BJ (cell line): ENCODE results near the gene SPINK4. TPM values are rescaled to one million over a fixed set of nuclear protein-coding genes. Genes with fewer than 3 reads are reported as not detected.

Experiments used
- CTCF ChIA-PET: fragments of 350-600 bp; formaldehyde crosslinking; extraction: SDS; loops from one replicate; lab custom pipeline; 2021; ENCODE audit warnings: antibody characterized with exemption, inconsistent platforms; lab: Yijun Ruan, JAX
- POLR2A ChIA-PET: fragments of 300-600 bp; sonication (Branson Sonifier 250); formaldehyde crosslinking; extraction: SDS; loops from one replicate; lab custom pipeline; 2021; ENCODE audit warnings: antibody characterized with exemption; lab: Charles Lee
- DNase-seq: peaks from one replicate; pipeline ENCODE4 v3.0.0-alpha.2; 2011; ENCODE audit warnings: low read depth
- H3K27me3 ChIP-seq: 2 replicates; pipeline ENCODE4 v1.6.0; 2011; ENCODE audit warnings: low read length; ENCODE audit not compliant: control insufficient read depth, insufficient read depth
- H3K36me3 ChIP-seq: 2 replicates; pipeline ENCODE4 v1.5.1; 2011; ENCODE audit warnings: low read length; ENCODE audit not compliant: control insufficient read depth, insufficient read depth
- H3K4me3 ChIP-seq: 2 replicates; pipeline ENCODE4 v1.5.1; 2011; ENCODE audit warnings: low read depth, mild to moderate bottlenecking, control low read depth, low read length
- polyA plus RNA-seq: library from polyadenylated mRNA; depleted of rRNA; stranded (reverse); fragments of >200 nt; gene quantifications from 2 replicates; pipeline ENCODE4 v1.2.3, GENCODE V29; 2011
- TF ChIP-seq, protein P1 (sequence below): IDR thresholded peaks from 2 replicates; pipeline ENCODE4 v1.5.1; 2011; ENCODE audit warnings: low read depth, mild to moderate bottlenecking, control low read depth, inconsistent platforms, low read length, moderate library complexity; ENCODE audit not compliant: insufficient read depth

The SPINK4 gene
- polyA plus RNA-seq, 1 experiment: not detected

GRCh38 chr9:33233626-33234342 lies 6.2 kb upstream of the SPINK4 start:
- H3K27me3 ChIP-seq: no peaks in the 10 kb centered on the region; the same call in 1 of the 2 replicates
- no peak overlapping the region for H3K4me3 ChIP-seq
- CTCF ChIA-PET: interaction anchor here (1.6 to 3.8 kb wide), 2 partner anchors 8 to 26 kb away, joined by 5 to 20 read pairs; no protein-coding TSS in a partner anchor
- TF ChIP-seq, protein P1, sequence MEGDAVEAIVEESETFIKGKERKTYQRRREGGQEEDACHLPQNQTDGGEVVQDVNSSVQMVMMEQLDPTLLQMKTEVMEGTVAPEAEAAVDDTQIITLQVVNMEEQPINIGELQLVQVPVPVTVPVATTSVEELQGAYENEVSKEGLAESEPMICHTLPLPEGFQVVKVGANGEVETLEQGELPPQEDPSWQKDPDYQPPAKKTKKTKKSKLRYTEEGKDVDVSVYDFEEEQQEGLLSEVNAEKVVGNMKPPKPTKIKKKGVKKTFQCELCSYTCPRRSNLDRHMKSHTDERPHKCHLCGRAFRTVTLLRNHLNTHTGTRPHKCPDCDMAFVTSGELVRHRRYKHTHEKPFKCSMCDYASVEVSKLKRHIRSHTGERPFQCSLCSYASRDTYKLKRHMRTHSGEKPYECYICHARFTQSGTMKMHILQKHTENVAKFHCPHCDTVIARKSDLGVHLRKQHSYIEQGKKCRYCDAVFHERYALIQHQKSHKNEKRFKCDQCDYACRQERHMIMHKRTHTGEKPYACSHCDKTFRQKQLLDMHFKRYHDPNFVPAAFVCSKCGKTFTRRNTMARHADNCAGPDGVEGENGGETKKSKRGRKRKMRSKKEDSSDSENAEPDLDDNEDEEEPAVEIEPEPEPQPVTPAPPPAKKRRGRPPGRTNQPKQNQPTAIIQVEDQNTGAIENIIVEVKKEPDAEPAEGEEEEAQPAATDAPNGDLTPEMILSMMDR: no peak
- DNase-seq: peak; percentile 38
- no peaks in the 10 kb centered on the region for H3K36me3 ChIP-seq
- POLR2A ChIA-PET: no interaction called here

DNA sequence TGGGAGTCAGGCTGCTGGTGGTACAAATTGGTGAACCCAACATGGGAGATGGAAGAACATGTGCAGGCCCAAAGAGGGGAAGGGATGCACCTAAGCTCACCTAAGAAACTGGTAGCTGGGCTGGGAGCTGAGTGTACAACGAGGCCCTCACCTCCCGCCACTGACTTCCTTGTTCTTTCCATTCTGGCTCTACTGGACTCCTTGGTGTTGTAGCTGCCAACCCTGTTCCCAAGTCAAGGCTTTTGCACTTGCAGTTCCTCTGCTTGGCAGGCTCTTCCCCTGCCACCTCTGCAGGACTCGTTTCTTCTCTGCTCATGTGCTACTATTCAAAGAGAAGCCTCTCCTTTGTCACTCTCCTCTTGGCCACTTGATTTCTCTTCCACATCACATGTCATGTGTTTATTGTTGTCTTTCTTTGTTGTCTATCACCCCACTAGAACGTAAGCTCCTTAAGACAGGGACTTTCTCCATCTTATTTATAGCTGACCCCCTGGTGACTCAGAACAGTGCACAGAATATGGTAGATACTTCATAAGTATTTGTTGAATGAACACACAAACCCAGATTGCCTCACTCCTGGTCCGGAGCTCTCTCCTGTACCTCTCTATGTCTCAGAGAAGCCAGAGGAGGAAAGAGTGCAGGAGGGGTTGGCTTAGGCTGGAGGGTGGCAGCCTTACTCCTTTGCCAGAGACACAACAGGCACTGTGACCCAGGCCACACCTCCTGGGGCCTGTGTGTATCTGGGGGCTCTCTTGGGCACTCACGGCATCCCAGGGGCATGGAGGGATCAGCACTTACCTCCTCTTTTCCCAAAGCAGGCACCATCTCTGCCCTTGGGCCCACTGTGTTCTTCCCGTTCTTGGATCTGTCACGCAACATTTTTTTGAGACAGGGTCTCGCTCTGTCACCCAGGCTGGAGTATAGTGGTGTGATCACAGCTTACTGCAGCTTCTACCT lies 5.2 kb upstream of the SPINK4 start:
- no peaks in the 10 kb centered on the region; the same call in 1 of the 2 replicates for H3K27me3 ChIP-seq
- ChIA-PET CTCF (interaction anchor here (1.6 to 3.8 kb wide), 2 partner anchors 9 to 25 kb away, joined by 5 to 20 read pairs; no protein-coding TSS in a partner anchor), POLR2A (no interaction called here)
- TF ChIP-seq, protein P1: no peak
- no peak overlapping the region for H3K4me3 ChIP-seq
- H3K36me3 ChIP-seq: no peaks in the 10 kb centered on the region
- DNase-seq: no peak

GRCh38 chr9:33236571-33236970 lies 3.4 kb upstream of the SPINK4 start:
- ChIA-PET POLR2A (no interaction called here), CTCF (interaction anchor here (0.5 to 3.8 kb wide), 5 partner anchors 8 to 76 kb away, joined by 3 to 20 read pairs (median 3); no protein-coding TSS in a partner anchor)
- Histone ChIP-seq H3K27me3 (no peaks in the 10 kb centered on the region; the same call in 1 of the 2 replicates), H3K36me3 (no peaks in the 10 kb centered on the region), H3K4me3 (no peak overlapping the region)
- no peak for DNase-seq
- TF ChIP-seq, protein P1: no peak

GRCh38 chr9:33241298-33241697 lies 1.3 kb downstream of the SPINK4 start:
- ChIA-PET POLR2A (no interaction called here), CTCF (interaction anchor here (2.6 kb wide), 1 partner anchor 15 kb away, joined by 7 read pairs; no protein-coding TSS in a partner anchor)
- H3K27me3 ChIP-seq: no peaks in the 10 kb centered on the region; the same call in 1 of the 2 replicates
- TF ChIP-seq, protein P1: no peak
- H3K36me3 ChIP-seq: no peaks in the 10 kb centered on the region
- H3K4me3 ChIP-seq: no peak overlapping the region
- DNase-seq: no peak
